SK-N-SH (cell line): ENCODE results near the gene MSTN.

Experiments used
- CTCF ChIP-seq: fragments of 200-600 bp; sonication (generic); IDR thresholded peaks from 2 replicates; pipeline ENCODE4 v1.6.1; 2017; ENCODE audit warnings: antibody characterized with exemption, mild to moderate bottlenecking, moderate library complexity
- NFIC ChIP-seq: IDR thresholded peaks from 2 replicates; pipeline ENCODE4 v1.4.0; 2012; ENCODE audit warnings: borderline replicate concordance
- NRF1 ChIP-seq: IDR thresholded peaks from 2 replicates; pipeline ENCODE4 v1.6.1; 2012; ENCODE audit warnings: low read depth, mild to moderate bottlenecking, low read length
- RCOR1 ChIP-seq: fragments of 150-350 bp; IDR thresholded peaks from 2 replicates; pipeline ENCODE4 v1.6.1; 2017; ENCODE audit warnings: antibody characterized with exemption, low read length
- TAF1 ChIP-seq: IDR thresholded peaks from 2 replicates; pipeline ENCODE4 v1.6.1; 2012; ENCODE audit warnings: low read depth, mild to moderate bottlenecking, low read length, moderate library complexity, borderline replicate concordance
- TEAD4 ChIP-seq: IDR thresholded peaks from 2 replicates; pipeline ENCODE4 v1.4.0; 2012; ENCODE audit warnings: mild to moderate bottlenecking, borderline replicate concordance; ENCODE audit not compliant: insufficient read depth
- TF ChIP-seq, protein P1 (sequence below): IDR thresholded peaks from 2 replicates; pipeline ENCODE4 v1.4.0; 2012; ENCODE audit warnings: low read depth, borderline replicate concordance

DNA sequence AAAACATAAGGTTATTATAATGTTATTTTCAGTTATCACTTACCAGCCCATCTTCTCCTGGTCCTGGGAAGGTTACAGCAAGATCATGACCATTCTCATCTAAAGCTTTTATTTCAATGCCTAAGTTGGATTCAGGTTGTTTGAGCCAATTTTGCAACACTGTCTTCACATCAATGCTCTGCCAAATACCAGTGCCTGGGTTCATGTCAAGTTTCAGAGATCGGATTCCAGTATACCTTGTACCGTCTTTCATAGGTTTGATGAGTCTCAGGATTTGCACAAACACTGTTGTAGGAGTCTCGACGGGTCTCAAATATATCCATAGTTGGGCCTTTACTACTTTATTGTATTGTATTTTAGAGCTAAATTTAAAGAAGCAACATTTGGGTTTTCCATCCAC is 2.5 kb downstream of the MSTN start:
- TF ChIP-seq NRF1 = no peak
- no peak for TF ChIP-seq TAF1
- TF ChIP-seq CTCF = no peak
- no peak for TF ChIP-seq RCOR1
- no peak for TF ChIP-seq NFIC
- no peak for TF ChIP-seq TEAD4
- TF ChIP-seq, protein P1, sequence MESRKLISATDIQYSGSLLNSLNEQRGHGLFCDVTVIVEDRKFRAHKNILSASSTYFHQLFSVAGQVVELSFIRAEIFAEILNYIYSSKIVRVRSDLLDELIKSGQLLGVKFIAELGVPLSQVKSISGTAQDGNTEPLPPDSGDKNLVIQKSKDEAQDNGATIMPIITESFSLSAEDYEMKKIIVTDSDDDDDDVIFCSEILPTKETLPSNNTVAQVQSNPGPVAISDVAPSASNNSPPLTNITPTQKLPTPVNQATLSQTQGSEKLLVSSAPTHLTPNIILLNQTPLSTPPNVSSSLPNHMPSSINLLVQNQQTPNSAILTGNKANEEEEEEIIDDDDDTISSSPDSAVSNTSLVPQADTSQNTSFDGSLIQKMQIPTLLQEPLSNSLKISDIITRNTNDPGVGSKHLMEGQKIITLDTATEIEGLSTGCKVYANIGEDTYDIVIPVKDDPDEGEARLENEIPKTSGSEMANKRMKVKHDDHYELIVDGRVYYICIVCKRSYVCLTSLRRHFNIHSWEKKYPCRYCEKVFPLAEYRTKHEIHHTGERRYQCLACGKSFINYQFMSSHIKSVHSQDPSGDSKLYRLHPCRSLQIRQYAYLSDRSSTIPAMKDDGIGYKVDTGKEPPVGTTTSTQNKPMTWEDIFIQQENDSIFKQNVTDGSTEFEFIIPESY = no peak
